ENCODE results near the gene ASXL1.
"Not testable (repeated sequence)": the region's sequence is repeated elsewhere in the genome, so short reads cannot be mapped to it uniquely, and the experiment has no call there.

ASXL1 gene

GRCh38 chr20:32357869-32358631, at the start of gene ASXL1:
Gene ASXL1 (plus strand): TSS chr20:32358331. CDS start chr20:32358776, 445 bp downstream.
- peak; percentile 88 for DNase-seq (ENCODE audit: low read depth)

DNA sequence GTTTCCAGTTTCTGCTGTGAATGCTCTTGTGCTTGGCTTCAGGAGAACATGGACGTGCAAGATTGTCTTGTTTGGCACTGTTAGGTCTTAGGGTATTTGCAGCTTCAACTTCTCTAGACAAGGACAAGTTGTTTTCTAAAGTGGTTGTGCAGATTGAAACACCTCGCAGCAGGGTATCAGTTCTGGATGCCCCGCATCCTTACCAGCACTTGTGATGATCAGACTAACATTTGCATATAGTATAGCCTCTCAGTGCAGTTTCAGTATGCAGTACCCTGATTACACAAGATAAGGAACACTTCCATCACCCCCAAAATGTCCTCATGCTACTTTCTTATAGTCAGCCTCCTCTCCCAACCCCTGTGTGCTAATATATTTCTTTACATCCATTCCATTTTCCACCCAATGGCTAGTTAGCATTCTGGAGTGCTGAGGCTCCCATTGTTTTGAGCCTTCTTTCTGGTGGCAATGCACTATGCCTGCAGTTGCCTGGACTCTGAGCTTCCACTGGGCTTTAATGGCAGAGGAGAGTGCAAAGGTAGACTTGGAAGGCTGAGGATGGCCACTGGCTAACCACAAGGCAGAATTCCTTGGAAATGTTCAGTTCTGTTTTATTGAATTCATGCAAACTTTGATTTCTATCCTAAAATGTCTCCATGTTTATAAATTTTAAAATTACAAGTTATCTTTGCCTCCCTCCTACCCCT, 45.3 kb upstream of the ASXL1 start:
- DNase-seq (ENCODE audit: low read depth): no peak

DNA sequence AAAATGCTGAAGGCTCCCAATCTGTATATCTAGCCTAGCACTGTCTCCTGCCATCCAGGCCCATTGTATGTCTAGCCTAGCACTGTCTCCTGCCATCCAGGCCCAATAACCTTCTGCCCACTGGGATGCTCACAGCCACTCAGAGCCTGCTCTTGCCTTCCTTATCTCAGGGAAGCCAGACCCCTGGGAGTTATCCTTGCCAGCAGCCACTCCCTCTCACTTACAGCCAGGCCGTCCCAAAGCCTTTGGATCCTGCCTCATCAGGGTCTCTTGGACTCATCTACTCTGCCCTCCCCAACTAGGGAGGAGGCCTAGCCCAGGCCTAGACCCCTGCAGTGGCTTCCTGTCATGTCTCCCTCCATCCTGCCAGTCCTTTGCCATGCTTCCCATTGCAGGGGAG, 43.4 kb upstream of the ASXL1 start:
- no peak for DNase-seq (ENCODE audit: low read depth)

DNA sequence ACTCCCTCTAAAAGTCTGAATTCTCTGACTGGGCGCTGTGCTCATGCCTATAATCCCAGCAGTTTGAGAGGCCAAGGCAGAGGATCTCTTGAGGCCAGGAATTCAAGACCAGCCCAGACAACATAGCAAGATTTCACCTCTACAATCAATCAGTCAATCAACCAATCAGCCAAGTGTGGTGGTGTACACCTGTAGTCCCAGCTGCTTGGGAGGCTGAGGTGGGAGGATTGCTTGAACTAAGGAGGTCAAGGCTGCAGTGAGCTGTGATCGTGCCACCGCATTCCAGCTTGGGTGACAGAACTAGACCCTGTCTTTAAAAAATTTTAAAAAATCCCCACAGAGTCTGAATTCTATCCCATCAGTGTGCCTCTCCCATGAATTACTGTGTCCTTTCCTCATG, 42.7 kb upstream of the ASXL1 start:
- no peak for DNase-seq (ENCODE audit: low read depth)

GRCh38 chr20:32315891-32316290, 42.2 kb upstream of the ASXL1 start:
- no peak for DNase-seq (ENCODE audit: low read depth)

GRCh38 chr20:32316667-32317066, 41.5 kb upstream of the ASXL1 start:
- no peak for DNase-seq (ENCODE audit: low read depth)

GRCh38 chr20:32319100-32319499, 39.0 kb upstream of the ASXL1 start:
- no peak for DNase-seq (ENCODE audit: low read depth)

DNA sequence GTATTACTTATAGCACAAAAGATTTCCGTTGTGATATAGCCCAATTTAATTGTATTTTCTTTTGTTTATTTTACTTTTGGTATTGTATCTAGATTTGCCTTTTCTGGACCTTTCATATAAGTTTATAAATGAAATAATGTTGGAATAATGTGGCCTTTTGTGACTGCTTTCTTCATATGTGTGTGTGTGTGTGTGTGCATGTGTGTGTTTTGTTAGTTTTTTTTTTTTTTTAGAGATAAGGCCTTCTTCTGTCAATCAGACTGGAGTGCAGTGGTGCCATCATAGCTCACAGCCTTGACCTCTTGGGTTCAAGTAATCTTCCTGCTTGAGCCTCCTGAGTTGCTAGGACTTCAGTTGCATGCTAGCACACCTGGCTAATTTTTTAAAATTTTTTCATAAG, 37.8 kb upstream of the ASXL1 start:
- no peak for DNase-seq (ENCODE audit: low read depth)

GRCh38 chr20:32321390-32321789, 36.7 kb upstream of the ASXL1 start:
- DNase-seq (ENCODE audit: low read depth): no peak

- DNase-seq (ENCODE audit: low read depth): not testable (repeated sequence)
Observed at GRCh38 chr20:32322260-32322659, 35.9 kb upstream of the ASXL1 start.

DNA sequence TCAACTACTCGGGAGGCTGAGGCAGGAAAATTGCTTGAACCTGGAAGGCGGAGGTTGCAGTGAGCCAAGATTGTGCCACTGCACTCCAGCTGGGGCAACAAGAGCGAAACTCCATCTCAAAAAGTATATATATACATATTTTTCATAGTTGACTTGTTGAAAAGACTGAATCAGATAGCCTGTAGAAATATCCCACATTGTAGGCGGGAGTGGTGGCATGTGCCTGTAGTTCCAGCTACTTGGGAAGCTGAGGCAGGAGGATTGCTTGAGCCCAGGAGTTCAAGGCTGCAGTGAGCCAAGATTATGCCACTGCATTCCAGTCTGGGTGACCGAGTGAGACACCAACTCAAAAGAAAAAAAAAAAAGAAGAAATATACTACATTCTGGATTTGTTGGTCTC, 34.4 kb upstream of the ASXL1 start:
- not testable (repeated sequence) for DNase-seq (ENCODE audit: low read depth)

GRCh38 chr20:32325706-32326503, 32.2 kb upstream of the ASXL1 start:
- no peak for DNase-seq (ENCODE audit: low read depth)

GRCh38 chr20:32326504-32326845, 31.7 kb upstream of the ASXL1 start:
- no peak for DNase-seq (ENCODE audit: low read depth)

DNA sequence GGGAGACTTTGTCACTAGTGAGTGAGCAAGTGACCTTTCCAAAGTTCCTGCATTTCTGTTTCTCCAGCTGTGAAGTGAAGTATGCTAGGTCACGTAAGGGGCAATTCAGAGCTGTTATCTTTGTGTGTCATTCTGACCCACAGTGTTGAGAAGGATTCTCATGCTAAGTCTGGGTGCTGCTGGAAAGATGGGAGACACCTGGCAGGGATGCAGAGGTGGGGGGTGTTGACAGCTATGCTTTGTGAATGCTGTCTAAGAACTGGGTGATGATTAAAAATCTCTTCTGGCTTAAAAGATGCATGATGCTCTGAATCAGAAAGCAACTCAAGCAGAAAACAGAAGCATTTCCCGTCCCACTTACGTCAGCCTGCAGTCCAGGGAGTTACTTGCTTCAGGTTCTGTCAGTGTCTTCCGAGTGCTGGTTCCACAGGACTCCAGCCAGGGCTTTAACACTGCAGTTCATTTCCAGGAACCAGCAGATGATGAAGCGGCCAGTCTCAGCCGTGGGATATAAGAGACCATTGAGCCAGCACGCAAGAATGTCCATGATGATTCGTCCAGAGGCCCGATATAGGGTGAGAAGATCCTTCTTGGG, 30.9 kb upstream of the ASXL1 start:
- DNase-seq (ENCODE audit: low read depth): no peak

- DNase-seq (ENCODE audit: low read depth): no peak
Observed at GRCh38 chr20:32329817-32330554, 28.1 kb upstream of the ASXL1 start.

- DNase-seq (ENCODE audit: low read depth): no peak
Observed at GRCh38 chr20:32330555-32330897, 27.6 kb upstream of the ASXL1 start.

DNA sequence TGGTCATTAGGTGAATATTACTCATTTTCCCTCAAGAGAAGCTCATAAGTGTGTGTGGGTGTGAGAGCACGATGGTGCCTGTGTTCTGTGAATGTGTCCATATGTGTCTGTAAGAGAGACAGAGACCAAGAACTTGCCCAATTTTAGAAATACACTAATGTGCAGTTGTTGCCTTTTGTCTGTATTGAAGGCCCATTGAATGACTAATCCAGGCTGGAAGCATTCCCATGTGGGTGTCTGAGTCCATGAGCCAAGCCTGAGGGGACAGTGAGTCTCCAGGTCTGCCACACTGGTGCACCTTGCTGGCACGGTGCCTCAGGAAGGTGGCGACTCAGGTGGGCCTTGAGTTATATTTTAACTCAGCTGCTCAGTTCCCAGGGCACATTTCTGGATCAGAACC, 25.5 kb upstream of the ASXL1 start:
- DNase-seq (ENCODE audit: low read depth): no peak

- DNase-seq (ENCODE audit: low read depth): no peak
Observed at GRCh38 chr20:32333181-32333987, 24.7 kb upstream of the ASXL1 start.

GRCh38 chr20:32333988-32334885, 23.9 kb upstream of the ASXL1 start:
- peak; percentile 14 for DNase-seq (ENCODE audit: low read depth)

DNA sequence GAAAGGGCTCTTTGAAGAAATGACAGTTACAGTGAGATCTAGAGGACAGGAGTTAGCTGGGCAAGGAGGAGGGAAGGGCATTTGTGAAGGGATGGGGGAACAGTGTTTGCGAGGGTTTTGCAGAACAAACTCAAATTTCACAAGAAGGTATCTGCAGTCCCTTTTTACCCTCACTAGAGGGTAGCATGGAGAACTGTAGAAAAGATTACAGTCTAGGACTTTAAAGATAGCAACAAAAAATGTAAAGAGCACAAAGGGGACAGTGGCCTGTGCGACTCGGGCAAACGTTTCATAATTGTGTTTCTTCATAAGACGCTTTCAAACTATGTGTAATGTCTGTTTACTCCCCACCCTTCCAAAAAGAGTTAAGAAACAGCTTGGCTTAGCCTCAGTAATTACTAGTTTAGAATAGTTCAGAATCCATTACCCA, 21.2 kb upstream of the ASXL1 start:
- no peak for DNase-seq (ENCODE audit: low read depth)

Measured in stimulated activated CD8-positive, alpha-beta memory T cell treated with anti-CD3 and anti-CD28 coated beads, Interleukin-12 subunit alpha, Interleukin-12 subunit beta, amount 100 ng/mL, for 1 hour (primary cell).